Fibroblast of peridontal ligament (primary cell): ENCODE results near the gene GPX3.

Experiments
- DNase-seq: peaks from one replicate; pipeline ENCODE4 v3.0.0-alpha.2; 2010; ENCODE audit errors: extremely low read depth

GPX3 gene

GRCh38 chr5:151077967-151078366, 57.6 kb downstream of the GPX3 start:
- no peak for DNase-seq
